ENCODE results near the gene ZSWIM6. TPM values are rescaled to one million over a fixed set of nuclear protein-coding genes. Genes with fewer than 3 reads are reported as not detected.
A peak's percentile ranks its signal among the peaks of the same experiment; 100 is the strongest.
"Not testable (repeated sequence)": the region's sequence is repeated elsewhere in the genome, so short reads cannot be mapped to it uniquely, and the experiment has no call there.

Gene ZSWIM6
- total RNA-seq, 8 experiments from 2014 or later = 8.2 to 54.3 (median 20.2) TPM

GRCh38 chr5:61408476-61409168 lies 76.6 kb downstream of the ZSWIM6 start:
- 0 to 3% (median 0%) methylated on average over 2 to 4 of the region's 28 CpGs; no CpG with 5 or more reads in 3 of the 10 experiments for WGBS, 10 experiments
- H3K27ac ChIP-seq = no peak overlapping the region
- peaks cover 10 to 22% of the 10 kb centered on the region in 2 donors for H3K4me1 ChIP-seq (replicated peaks in 1 of 2)
- in situ Hi-C loops (cut with MboI; ENCODE audit: low pct_unique_long_range_greater_than_20kb in 2 of 9, low sequenced_read_pairs in 9 of 9, unreplicated experiment in 9 of 9) = no loop called here
- peak overlapping the region; percentile 2 to 17 (median 11) for H3K4me3 ChIP-seq
- ATAC-seq (replicated peaks in 6 of 8) = peak; percentile 98 to 100 (median 100)

- 0 to 50% (median 21%) methylated on average over 1 to 2 of the region's 2 CpGs for WGBS, 10 experiments
- Histone ChIP-seq H3K4me3 (no peak overlapping the region), H3K27ac (no peak overlapping the region), H3K4me1 (replicated peaks in 1 of 2) (peaks cover 10 to 21% of the 10 kb centered on the region in 2 donors)
- peak in 4 of 8 experiments; percentile 17 to 55 (median 39) for ATAC-seq (replicated peaks in 6 of 8)
- in situ Hi-C loops (cut with MboI; ENCODE audit: low pct_unique_long_range_greater_than_20kb in 2 of 9, low sequenced_read_pairs in 9 of 9, unreplicated experiment in 9 of 9) = no loop called here
Measured at GRCh38 chr5:61409568-61409967, 77.5 kb downstream of the ZSWIM6 start.

- no peak overlapping the region for H3K4me3 ChIP-seq
- H3K27ac ChIP-seq = no peak overlapping the region
- in situ Hi-C loops (cut with MboI; ENCODE audit: low pct_unique_long_range_greater_than_20kb in 2 of 9, low sequenced_read_pairs in 9 of 9, unreplicated experiment in 9 of 9) = no loop called here
- 66 to 100% (median 92%) methylated on average over 3 to 5 of the region's 5 CpGs; no CpG with 5 or more reads in 2 of the 10 experiments for WGBS, 10 experiments
- ATAC-seq (replicated peaks in 6 of 8) = no peak
- peaks cover 10 to 23% of the 10 kb centered on the region in 2 donors for H3K4me1 ChIP-seq (replicated peaks in 1 of 2)
Measured at GRCh38 chr5:61410811-61411210, 78.8 kb downstream of the ZSWIM6 start.

- H3K27ac ChIP-seq = no peak overlapping the region
- no peak overlapping the region for H3K4me3 ChIP-seq
- 56 to 100% (median 90%) methylated on average over 2 of the region's 2 CpGs; no CpG with 5 or more reads in 3 of the 10 experiments for WGBS, 10 experiments
- H3K4me1 ChIP-seq (replicated peaks in 1 of 2) = peaks cover 24 to 39% of the 10 kb centered on the region in 2 donors
- in situ Hi-C loops (cut with MboI; ENCODE audit: low pct_unique_long_range_greater_than_20kb in 2 of 9, low sequenced_read_pairs in 9 of 9, unreplicated experiment in 9 of 9) = no loop called here
- ATAC-seq (replicated peaks in 6 of 8) = no peak
Measured at GRCh38 chr5:61412361-61412760, 80.3 kb downstream of the ZSWIM6 start.

GRCh38 chr5:61413205-61413604 lies 81.1 kb downstream of the ZSWIM6 start:
- H3K4me1 ChIP-seq (replicated peaks in 1 of 2) = peaks cover 25 to 40% of the 10 kb centered on the region in 2 donors
- H3K4me3 ChIP-seq; ATAC-seq (replicated peaks in 6 of 8); H3K27ac ChIP-seq; in situ Hi-C loops (cut with MboI; ENCODE audit: low pct_unique_long_range_greater_than_20kb in 2 of 9, low sequenced_read_pairs in 9 of 9, unreplicated experiment in 9 of 9): not testable (repeated sequence)
- no CpG with 5 or more reads among the region's 2 CpGs for WGBS, 10 experiments

- WGBS, 10 experiments = 82 to 100% (median 94%) methylated on average over 1 to 6 of the region's 6 CpGs; no CpG with 5 or more reads in 1 of the 10 experiments
- ATAC-seq (replicated peaks in 6 of 8) = no peak
- Histone ChIP-seq H3K4me3 (no peak overlapping the region), H3K27ac (no peak overlapping the region), H3K4me1 (replicated peaks in 1 of 2) (peaks cover 22 to 32% of the 10 kb centered on the region in 2 donors)
- in situ Hi-C loops (cut with MboI; ENCODE audit: low pct_unique_long_range_greater_than_20kb in 2 of 9, low sequenced_read_pairs in 9 of 9, unreplicated experiment in 9 of 9) = no loop called here
Measured at GRCh38 chr5:61414806-61415205, 82.7 kb downstream of the ZSWIM6 start.

- ATAC-seq (replicated peaks in 6 of 8) = peak in 3 of 8 experiments; percentile 19 to 29 (median 28)
- Histone ChIP-seq H3K4me3 (no peak overlapping the region), H3K4me1 (replicated peaks in 1 of 2) (peaks cover 19 to 29% of the 10 kb centered on the region in 2 donors), H3K27ac (no peak overlapping the region)
- WGBS, 10 experiments = 35 to 87% (median 66%) methylated on average over 2 to 5 of the region's 5 CpGs
- in situ Hi-C loops (cut with MboI; ENCODE audit: low pct_unique_long_range_greater_than_20kb in 2 of 9, low sequenced_read_pairs in 9 of 9, unreplicated experiment in 9 of 9) = no loop called here
Measured at GRCh38 chr5:61416010-61416409, 84.0 kb downstream of the ZSWIM6 start.

- peak in 5 of 8 experiments; percentile 39 to 61 (median 58) for ATAC-seq (replicated peaks in 6 of 8)
- H3K4me3 ChIP-seq = no peak overlapping the region
- in situ Hi-C loops (cut with MboI; ENCODE audit: low pct_unique_long_range_greater_than_20kb in 2 of 9, low sequenced_read_pairs in 9 of 9, unreplicated experiment in 9 of 9) = no loop called here
- H3K4me1 ChIP-seq (replicated peaks in 1 of 2) = peaks cover 19 to 29% of the 10 kb centered on the region in 2 donors
- H3K27ac ChIP-seq = no peak overlapping the region
- WGBS, 10 experiments = 67 to 100% (median 90%) methylated on average over 1 of the region's 1 CpG; no CpG with 5 or more reads in 6 of the 10 experiments
Measured at GRCh38 chr5:61416420-61416819, 84.4 kb downstream of the ZSWIM6 start.

GRCh38 chr5:61417340-61417739 lies 85.3 kb downstream of the ZSWIM6 start:
- no peak overlapping the region for H3K4me3 ChIP-seq
- in situ Hi-C loops (cut with MboI; ENCODE audit: low pct_unique_long_range_greater_than_20kb in 2 of 9, low sequenced_read_pairs in 9 of 9, unreplicated experiment in 9 of 9) = no loop called here
- no peak overlapping the region for H3K27ac ChIP-seq
- 0 to 100% (median 72%) methylated on average over 1 to 3 of the region's 3 CpGs for WGBS, 10 experiments
- no peak for ATAC-seq (replicated peaks in 6 of 8)
- H3K4me1 ChIP-seq (replicated peaks in 1 of 2) = peaks cover 19 to 29% of the 10 kb centered on the region in 2 donors

- ATAC-seq (replicated peaks in 6 of 8) = no peak
- no peak overlapping the region for H3K27ac ChIP-seq
- 47 to 100% (median 80%) methylated on average over 1 of the region's 1 CpG; no CpG with 5 or more reads in 4 of the 10 experiments for WGBS, 10 experiments
Measured at GRCh38 chr5:61417851-61418250, 85.8 kb downstream of the ZSWIM6 start.

GRCh38 chr5:61419106-61419505 lies 87.0 kb downstream of the ZSWIM6 start:
- peaks cover 24 to 29% of the 10 kb centered on the region in 2 donors for H3K4me1 ChIP-seq (replicated peaks in 1 of 2)
- no peak overlapping the region for H3K27ac ChIP-seq
- ATAC-seq (replicated peaks in 6 of 8) = no peak
- in situ Hi-C loops (cut with MboI; ENCODE audit: low pct_unique_long_range_greater_than_20kb in 2 of 9, low sequenced_read_pairs in 9 of 9, unreplicated experiment in 9 of 9) = no loop called here
- WGBS, 10 experiments = 100% methylated on average over 1 of the region's 2 CpGs; no CpG with 5 or more reads in 9 of the 10 experiments
- H3K4me3 ChIP-seq = no peak overlapping the region

More at GRCh38 chr5:61417851-61418250, 85.8 kb downstream of the ZSWIM6 start:
- no peak overlapping the region for H3K4me3 ChIP-seq
- in situ Hi-C loops (cut with MboI; ENCODE audit: low pct_unique_long_range_greater_than_20kb in 2 of 9, low sequenced_read_pairs in 9 of 9, unreplicated experiment in 9 of 9) = no loop called here
- peaks cover 19 to 29% of the 10 kb centered on the region in 2 donors for H3K4me1 ChIP-seq (replicated peaks in 1 of 2)

GRCh38 chr5:61420016-61420415 lies 88.0 kb downstream of the ZSWIM6 start:
- H3K4me3 ChIP-seq = no peak overlapping the region
- WGBS, 10 experiments = 80 to 100% (median 96%) methylated on average over 1 of the region's 1 CpG; no CpG with 5 or more reads in 2 of the 10 experiments
- no peak for ATAC-seq (replicated peaks in 6 of 8)
- in situ Hi-C loops (cut with MboI; ENCODE audit: low pct_unique_long_range_greater_than_20kb in 2 of 9, low sequenced_read_pairs in 9 of 9, unreplicated experiment in 9 of 9) = no loop called here
- H3K27ac ChIP-seq = no peak overlapping the region
- peaks cover 24 to 26% of the 10 kb centered on the region in 2 donors for H3K4me1 ChIP-seq (replicated peaks in 1 of 2)

- in situ Hi-C loops (cut with MboI; ENCODE audit: low pct_unique_long_range_greater_than_20kb in 2 of 9, low sequenced_read_pairs in 9 of 9, unreplicated experiment in 9 of 9); ATAC-seq (replicated peaks in 6 of 8); H3K4me3 ChIP-seq; H3K27ac ChIP-seq: not testable (repeated sequence)
- peaks cover 22 to 23% of the 10 kb centered on the region in 2 donors for H3K4me1 ChIP-seq (replicated peaks in 1 of 2)
Measured at GRCh38 chr5:61421262-61421661, 89.2 kb downstream of the ZSWIM6 start.

Measured in motor neuron (in vitro differentiated cells).